Epithelial cell of umbilical artery (primary cell): ENCODE results near the gene C1orf50. TPM values are rescaled to one million over a fixed set of nuclear protein-coding genes. Genes with fewer than 3 reads are reported as not detected.

Source experiments
- total RNA-seq: library from RNA; depleted of rRNA; stranded (reverse); fragments of >200 nt; gene quantifications from 2 replicates; pipeline ENCODE4 v1.2.3, GENCODE V29; 2014

Gene C1orf50
- total RNA-seq, result 4.2 and 4.3 TPM in 2 replicates

DNA sequence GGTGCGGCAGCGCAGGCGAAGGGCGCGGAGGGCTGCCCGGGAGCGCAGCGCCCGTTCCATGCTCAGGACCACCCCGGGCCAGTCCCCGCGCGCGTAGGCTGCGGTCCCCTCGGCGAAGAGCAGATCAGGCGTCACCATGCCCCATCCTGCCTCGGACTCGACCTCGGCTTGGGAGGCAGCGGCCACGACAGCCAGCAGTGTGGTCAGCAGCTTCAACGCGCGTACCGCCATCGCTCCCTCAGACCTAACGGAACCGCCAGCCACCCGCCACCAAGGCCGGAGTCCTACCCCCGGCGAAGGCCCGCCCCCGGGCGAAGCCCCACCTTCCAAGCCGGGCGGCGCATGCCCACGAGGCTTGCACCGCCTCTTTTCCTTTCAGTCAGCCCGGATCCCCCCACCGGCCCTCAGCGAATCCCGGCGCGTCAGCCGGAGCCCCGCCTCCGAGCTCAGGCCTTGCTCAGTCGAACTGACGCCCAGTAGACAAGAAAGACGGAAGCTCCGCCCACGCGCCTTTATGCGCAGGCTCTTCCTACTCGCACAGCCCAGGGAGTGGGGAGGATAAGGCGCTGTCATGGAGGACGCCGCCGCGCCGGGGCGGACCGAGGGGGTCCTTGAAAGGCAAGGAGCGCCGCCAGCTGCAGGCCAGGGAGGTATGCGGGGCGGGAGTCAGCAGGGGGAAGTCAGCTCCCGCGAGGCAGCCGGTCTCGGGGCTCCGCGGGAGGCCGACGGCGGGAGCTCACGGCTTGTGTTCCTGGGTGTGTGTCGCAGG is at the start of gene C1orf50, which contains the start of gene P3H1:
C1orf50 (plus strand) TSS at position 509 of the 769 bp plus-strand sequence; CDS start at position 572, 63 bp downstream.
P3H1 (minus strand) TSS at position 288 of the 769 bp plus-strand sequence; CDS start at position 231, 57 bp downstream.

DNA sequence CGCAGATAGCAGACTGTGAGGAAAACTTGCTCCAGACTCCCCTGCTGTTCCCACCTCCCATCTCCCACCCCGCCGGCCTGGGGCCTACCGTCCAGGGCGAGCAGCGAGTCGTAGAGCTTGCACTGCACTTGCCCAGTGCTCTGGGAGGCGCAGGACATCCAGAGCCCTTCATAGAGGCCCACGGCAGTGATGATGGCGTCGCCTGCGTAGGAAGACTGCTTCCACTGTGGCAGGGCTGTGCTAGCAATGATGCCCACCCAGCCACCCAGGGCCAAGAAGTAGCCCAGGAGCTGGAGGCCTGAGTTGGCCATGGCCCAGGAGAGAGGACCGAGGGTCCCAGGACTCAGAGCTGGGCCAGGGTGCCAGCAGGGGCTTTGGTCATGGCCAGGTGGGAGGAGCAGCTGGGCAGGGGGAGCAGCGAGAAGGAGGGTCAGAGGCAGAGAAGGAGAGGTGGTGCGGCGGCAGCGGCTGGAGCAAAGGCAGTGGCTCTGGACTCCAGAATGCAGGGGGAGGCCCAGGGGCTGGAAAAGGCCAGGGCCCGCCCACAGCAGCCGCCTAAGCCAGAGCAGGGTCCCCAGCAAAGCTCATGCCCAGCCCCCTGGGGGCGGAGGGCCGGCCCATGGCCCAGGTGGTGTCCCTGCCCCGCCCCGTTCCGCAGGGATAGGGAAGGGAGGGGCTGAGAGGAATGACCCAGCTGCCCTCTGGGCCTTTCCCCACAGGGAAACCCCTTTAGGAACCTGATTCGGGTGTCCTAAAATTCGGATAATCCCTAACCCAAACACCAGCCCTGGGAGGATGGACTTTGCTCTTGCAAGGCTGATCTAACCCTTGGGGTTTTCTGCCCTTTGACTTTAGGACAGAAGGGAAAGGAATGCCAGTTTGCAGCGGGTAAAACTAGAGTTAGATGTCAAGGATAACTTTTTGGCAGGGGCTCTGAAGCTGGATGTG is 27.0 kb upstream of the C1orf50 start, which contains the start of gene CLDN19:
CLDN19 (minus strand) TSS at position 484 of the 948 bp plus-strand sequence; CDS start at position 311, 173 bp downstream.

DNA sequence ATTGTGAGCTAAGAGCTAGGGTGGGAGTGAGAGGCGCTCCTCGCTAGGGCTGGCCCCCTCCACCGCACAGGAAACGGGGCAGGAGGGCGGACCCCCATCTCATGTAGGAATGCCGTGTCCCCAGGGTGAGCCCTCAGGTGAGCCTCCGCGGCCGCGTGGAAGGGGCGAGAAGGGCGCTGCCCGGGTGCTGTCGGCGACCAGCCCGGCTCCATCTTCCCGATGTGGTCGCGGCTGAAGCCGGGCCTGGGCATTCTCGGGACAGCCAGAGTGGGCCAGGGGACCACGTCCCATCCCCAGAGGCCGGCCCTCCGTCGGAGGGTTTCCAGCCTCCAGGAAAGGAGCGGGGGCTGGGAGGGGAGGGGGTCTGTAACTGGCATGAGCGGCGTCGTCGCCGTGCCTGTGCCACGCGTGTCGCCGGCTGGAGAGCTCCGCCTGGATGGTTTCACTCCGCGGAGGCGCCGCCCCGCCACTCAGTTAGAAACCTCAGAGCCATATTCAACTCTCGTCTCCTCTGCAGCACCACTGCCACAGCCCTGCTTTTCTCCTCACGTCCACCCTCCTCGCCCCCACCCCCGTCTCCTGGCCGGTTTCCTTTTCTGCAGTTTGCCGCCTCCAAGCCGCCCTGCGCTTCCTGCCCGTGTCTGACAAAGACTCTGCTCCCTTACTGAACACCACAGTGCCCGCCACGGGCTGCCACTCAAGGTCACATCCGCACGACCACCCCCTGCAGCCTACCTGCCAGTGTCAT is 18.1 kb downstream of the C1orf50 start, which contains the start of gene TMEM269:
TMEM269 (plus strand) TSS at position 46 of the 748 bp plus-strand sequence. CDS start 4,903 bp downstream, outside the sequence.

DNA sequence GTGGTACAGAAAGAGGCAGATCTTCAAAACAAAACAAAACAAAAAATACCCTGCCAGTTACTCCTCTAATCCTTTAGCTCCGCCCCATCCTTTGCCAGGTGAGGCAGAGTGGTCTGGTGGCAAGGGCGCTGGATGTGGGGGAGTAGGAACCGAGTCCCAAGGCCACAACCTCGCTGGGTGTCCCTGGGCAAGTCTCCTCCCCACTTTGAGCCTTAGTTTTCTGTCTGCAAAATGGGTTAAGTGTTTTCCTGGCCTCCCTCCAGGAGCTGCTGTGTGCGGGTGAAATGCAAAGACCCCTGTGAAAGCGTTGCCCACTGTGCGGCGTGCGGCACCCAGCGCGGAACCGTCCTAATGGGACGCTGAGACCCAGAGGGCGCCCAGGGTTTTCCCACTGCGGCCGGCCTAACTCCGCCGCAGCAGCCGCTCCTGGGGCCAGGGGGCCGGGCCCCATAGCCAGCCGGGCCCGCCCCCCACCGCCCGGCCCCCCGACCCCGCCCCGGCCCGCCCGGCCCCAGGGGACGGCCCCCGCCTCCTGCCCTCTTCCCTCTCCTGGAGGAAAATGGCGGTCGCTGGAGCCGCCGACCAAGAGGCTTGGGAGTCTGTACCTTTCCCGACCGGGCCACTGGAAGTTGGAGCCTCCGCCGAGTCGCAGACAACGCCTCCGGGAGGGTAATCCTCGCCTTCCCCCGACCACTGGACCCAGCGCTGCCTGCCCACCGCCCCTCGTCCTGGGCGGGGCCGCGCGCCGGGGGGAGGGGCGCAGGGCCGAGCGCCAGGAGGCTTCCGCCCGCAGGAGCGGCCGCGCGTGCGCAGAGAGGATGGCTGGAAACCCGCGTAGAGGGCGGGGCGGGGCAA is 49.8 kb downstream of the C1orf50 start, which contains the start of the genes ERMAP and SVBP:
ERMAP (plus strand) TSS at position 538 of the 855 bp plus-strand sequence. CDS start 13,327 bp downstream, outside the sequence.
SVBP (minus strand) TSS at position 813 of the 855 bp plus-strand sequence. CDS start 853 bp downstream, outside the sequence.

Other genes starting within 250 kb of the C1orf50 start
- 46.7 and 47.4 TPM in 2 replicates for gene PPIH, start 108.8 kb upstream of the C1orf50 start, total RNA-seq
- 655 and 735 TPM in 2 replicates for gene YBX1, start 84.8 kb upstream of the C1orf50 start, total RNA-seq
- not detected in 2 replicates for gene CLDN19, start 27.0 kb upstream of the C1orf50 start, total RNA-seq
- gene P3H1, start 221 bp upstream of the C1orf50 start, total RNA-seq, result 90.7 and 188 TPM in 2 replicates
- gene TMEM269, start 17.7 kb downstream of the C1orf50 start, total RNA-seq, result not detected in 2 replicates
- 3.9 and 5.0 TPM in 2 replicates for gene ERMAP, start 49.9 kb downstream of the C1orf50 start, total RNA-seq
- 9.7 and 17.2 TPM in 2 replicates for gene SVBP, start 50.1 kb downstream of the C1orf50 start, total RNA-seq
- 4.9 and 11.7 TPM in 2 replicates for gene ZNF691, start 79.4 kb downstream of the C1orf50 start, total RNA-seq
- gene SLC2A1, start 191.6 kb downstream of the C1orf50 start, total RNA-seq, result 68.9 and 133 TPM in 2 replicates